ENCODE data around the gene GALK2. TPM values are rescaled to one million over a fixed set of nuclear protein-coding genes. Genes with fewer than 3 reads are reported as not detected.

Gene GALK2
- total RNA-seq, 1 experiment from 2014 or later: 13.7 TPM

- TF ChIP-seq CTCF (conservative IDR thresholded peaks at IDR 0.05): no peak
- no peak for DNase-seq
- Histone ChIP-seq H3K4me2 (ENCODE audit: insufficient read depth, insufficient read length, low read length) (no peak overlapping the region), H3K27ac (ENCODE audit: insufficient read length, low read depth, low read length) (no peak overlapping the region), H4K8ac (replicated peaks; ENCODE audit: insufficient read length, low read depth, low read length) (no peak overlapping the region), H3K27me3 (ENCODE audit: insufficient read depth, low read length) (no peaks in the 10 kb centered on the region), H3T11ph (ENCODE audit: low read length) (no peak overlapping the region), H3K14ac (ENCODE audit: insufficient read depth, low read length) (no peak overlapping the region), H3K18ac (ENCODE audit: insufficient read length, low read depth, low read length) (no peak overlapping the region), H2BK15ac (ENCODE audit: low read depth, low read length) (no peak overlapping the region), H3K23ac (ENCODE audit: insufficient read length, low read depth, low read length) (no peak overlapping the region), H2BK12ac (ENCODE audit: insufficient read length, low read depth, low read length) (no peak overlapping the region), H3K4ac (ENCODE audit: low read depth, low read length) (no peak overlapping the region), H2BK20ac (ENCODE audit: low read depth, low read length, poor library complexity, severe bottlenecking) (no peak overlapping the region), H2BK5ac (ENCODE audit: insufficient read length, low read length) (no peak overlapping the region), H3K79me1 (ENCODE audit: insufficient read depth, low read depth, low read length, poor library complexity, severe bottlenecking) (no peaks in the 10 kb centered on the region), H3K9me3 (ENCODE audit: control insufficient read depth, low read depth, low read length) (no peaks in the 10 kb centered on the region), H4K91ac (ENCODE audit: insufficient read length, low read depth, low read length) (no peak overlapping the region), H2AK5ac (ENCODE audit: insufficient read length, low read length) (no peak overlapping the region), H3K56ac (ENCODE audit: insufficient read length, low read depth, low read length) (no peak overlapping the region), H3K23me2 (ENCODE audit: insufficient read length, low read depth, low read length, poor library complexity, severe bottlenecking) (no peaks in the 10 kb centered on the region), H3K79me2 (ENCODE audit: insufficient read depth, low read length) (no peaks in the 10 kb centered on the region), H3K4me1 (ENCODE audit: insufficient read depth, low read length) (no peaks in the 10 kb centered on the region), H2AFZ (ENCODE audit: low read length) (no peak overlapping the region), H3K9ac (ENCODE audit: extremely low read depth, insufficient read length, low read length) (no peak overlapping the region), H4K20me1 (ENCODE audit: control insufficient read depth, insufficient read depth, insufficient read length) (no peaks in the 10 kb centered on the region), H4K5ac (ENCODE audit: insufficient read length, low read depth, low read length) (no peak overlapping the region), H2BK120ac (ENCODE audit: low read depth, low read length, poor library complexity, severe bottlenecking) (no peak overlapping the region)
- Mint-ChIP-seq H3K36me3 (ENCODE audit: insufficient read depth in 1 of 3, low read depth in 3 of 3) (peaks cover 2 to 9% (median 4%) of the 10 kb centered on the region in 3 experiments; a peak in 3 of 7 replicates), H3K27ac (no peak overlapping the region), H3K4me1 (no peaks in the 10 kb centered on the region), H3K27me3 (ENCODE audit: low read depth) (no peaks in the 10 kb centered on the region; the same call in 1 of the 2 replicates), H3K4me3 (no peak overlapping the region), H3K9me3 (peaks cover 0 to 3% of the 10 kb centered on the region in 2 experiments; a peak in 4 of 5 replicates)
Measured at GRCh38 chr15:49301562-49301961, 131.5 kb downstream of the GALK2 start.
